ENCODE results near the gene PTPRN2. TPM values are rescaled to one million over a fixed set of nuclear protein-coding genes. Genes with fewer than 3 reads are reported as not detected.

The PTPRN2 gene
- total RNA-seq, 2 experiments from 2014 or later = 0.46 to 0.51 TPM

- ATAC-seq (no peak), DNase-seq (no peak)
- no peaks in the 10 kb centered on the region for H3K36me3 Mint-ChIP-seq (ENCODE audit: low read depth)
- POLR2A ChIA-PET = no interaction called here
- no peaks in the 10 kb centered on the region for H3K9me3 Mint-ChIP-seq (ENCODE audit: low read depth)
- CTCF ChIA-PET = no interaction called here
- intact Hi-C loops (cut with DNase I, micrococcal nuclease) = no loop called here
- H3K27ac Mint-ChIP-seq = no peak overlapping the region
- H3K4me1 Mint-ChIP-seq = no peaks in the 10 kb centered on the region
- H3K27me3 Mint-ChIP-seq = no peaks in the 10 kb centered on the region
- H3K4me3 Mint-ChIP-seq = no peak overlapping the region
Observed at GRCh38 chr7:157558516-157558874, 1029.1 kb downstream of the PTPRN2 start.

- H3K27ac Mint-ChIP-seq = no peak overlapping the region
- DNase-seq (no peak), ATAC-seq (no peak)
- intact Hi-C loops (cut with DNase I, micrococcal nuclease) = no loop called here
- CTCF ChIA-PET = no interaction called here
- no peak overlapping the region for H3K4me3 Mint-ChIP-seq
- H3K4me1 Mint-ChIP-seq = no peaks in the 10 kb centered on the region
- H3K27me3 Mint-ChIP-seq = no peaks in the 10 kb centered on the region
- H3K9me3 Mint-ChIP-seq (ENCODE audit: low read depth) = no peaks in the 10 kb centered on the region
- no peaks in the 10 kb centered on the region for H3K36me3 Mint-ChIP-seq (ENCODE audit: low read depth)
- POLR2A ChIA-PET = no interaction called here
Observed at GRCh38 chr7:157558061-157558460, 1029.6 kb downstream of the PTPRN2 start.

DNA sequence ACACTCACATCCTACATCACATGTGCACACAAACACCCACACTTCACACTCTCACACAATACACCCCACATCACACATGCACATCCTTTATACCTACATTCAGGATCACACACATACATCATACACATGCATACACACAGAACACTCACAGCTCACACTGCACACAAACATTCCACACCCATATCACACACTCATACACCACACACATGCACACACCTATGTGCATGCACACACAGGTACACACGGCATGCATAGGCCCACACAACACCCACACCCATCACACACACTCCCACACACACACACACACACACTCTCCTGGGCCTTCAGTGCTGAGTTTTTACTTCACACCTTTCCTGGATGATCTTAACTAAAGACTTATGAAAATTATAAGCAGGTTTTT lies 1030.4 kb downstream of the PTPRN2 start:
- no peaks in the 10 kb centered on the region for H3K36me3 Mint-ChIP-seq (ENCODE audit: low read depth)
- no peak overlapping the region for H3K27ac Mint-ChIP-seq
- no peak for DNase-seq
- no peak overlapping the region for H3K4me3 Mint-ChIP-seq
- CTCF ChIA-PET = no interaction called here
- ATAC-seq = no peak
- POLR2A ChIA-PET = no interaction called here
- intact Hi-C loops (cut with DNase I, micrococcal nuclease) = no loop called here
- no peaks in the 10 kb centered on the region for H3K9me3 Mint-ChIP-seq (ENCODE audit: low read depth)
- H3K27me3 Mint-ChIP-seq = no peaks in the 10 kb centered on the region
- H3K4me1 Mint-ChIP-seq = no peaks in the 10 kb centered on the region

DNA sequence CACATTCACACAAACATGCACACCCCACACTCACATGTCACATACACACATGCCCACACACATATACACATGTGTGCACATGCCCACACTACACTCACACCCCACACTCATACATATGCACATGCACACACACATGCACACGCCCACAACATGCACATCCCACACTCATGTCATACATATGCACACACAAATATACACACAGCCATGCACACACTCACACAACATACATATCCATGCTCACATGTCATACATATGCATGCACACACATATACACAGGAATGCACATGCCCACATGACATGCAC lies 1031.0 kb downstream of the PTPRN2 start:
- ATAC-seq = no peak
- ChIA-PET POLR2A (no interaction called here), CTCF (no interaction called here)
- no peak for DNase-seq
- Mint-ChIP-seq H3K4me3 (no peak overlapping the region), H3K9me3 (ENCODE audit: low read depth) (no peaks in the 10 kb centered on the region), H3K36me3 (ENCODE audit: low read depth) (no peaks in the 10 kb centered on the region), H3K27ac (no peak overlapping the region), H3K4me1 (no peaks in the 10 kb centered on the region), H3K27me3 (no peaks in the 10 kb centered on the region)
- intact Hi-C loops (cut with DNase I, micrococcal nuclease) = no loop called here

DNA sequence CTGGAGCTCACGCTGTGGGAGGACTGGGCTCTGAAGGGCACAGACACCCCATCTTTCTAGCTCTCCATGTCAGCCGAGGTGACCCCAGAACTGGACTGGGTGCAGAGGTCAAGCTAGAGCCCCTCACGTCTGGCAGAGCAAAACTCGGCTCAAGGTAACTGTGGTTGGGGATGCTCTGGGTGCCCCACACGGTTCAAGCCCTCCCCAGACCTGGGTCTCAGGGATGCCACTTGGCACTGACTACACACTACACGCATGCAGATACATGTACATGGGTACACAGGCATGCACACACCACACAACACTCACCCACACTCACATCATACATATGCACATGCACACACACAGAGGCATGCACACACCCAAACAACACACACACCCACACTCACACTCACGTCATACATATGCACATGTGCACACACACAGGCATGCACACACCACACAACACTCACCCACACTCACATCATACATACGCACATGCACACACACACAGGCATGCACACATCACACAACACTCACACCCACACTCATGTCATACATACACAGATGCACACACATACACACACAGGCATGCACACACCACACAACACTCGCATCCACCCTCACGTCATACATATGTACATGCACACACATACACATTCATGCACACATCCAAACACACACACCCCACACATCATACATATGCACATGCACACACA lies 1031.5 kb downstream of the PTPRN2 start:
- no peak overlapping the region for H3K4me3 Mint-ChIP-seq
- POLR2A ChIA-PET = no interaction called here

DNA sequence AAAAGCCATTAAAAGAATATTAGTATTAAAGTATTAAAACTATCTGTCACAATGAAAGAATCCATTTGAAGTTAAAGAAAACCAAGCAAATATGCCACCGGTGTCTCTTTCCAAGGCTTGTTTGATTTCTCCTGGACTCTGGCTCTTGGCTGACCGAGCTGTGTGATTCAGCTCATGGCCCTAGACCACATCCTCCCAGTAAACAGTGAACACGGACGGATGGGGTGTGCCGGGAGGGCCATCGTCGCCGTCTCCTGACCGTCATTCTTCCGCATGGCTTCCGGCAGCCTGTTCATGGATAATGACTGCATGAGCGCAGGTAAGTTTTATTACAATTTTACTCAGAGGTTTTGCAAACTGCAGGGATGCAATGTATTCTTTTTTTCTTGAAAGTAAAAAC lies 1032.3 kb downstream of the PTPRN2 start:
- intact Hi-C loops (cut with DNase I, micrococcal nuclease) = no loop called here
- H3K9me3 Mint-ChIP-seq (ENCODE audit: low read depth) = no peaks in the 10 kb centered on the region
- no peak for DNase-seq
- POLR2A ChIA-PET = interaction anchor here (0.7 kb wide), 1 partner anchor 222 kb away, joined by 3 read pairs; no protein-coding TSS in a partner anchor
- no peak overlapping the region for H3K27ac Mint-ChIP-seq
- H3K4me3 Mint-ChIP-seq = no peak overlapping the region
- no peaks in the 10 kb centered on the region for H3K4me1 Mint-ChIP-seq
- no peaks in the 10 kb centered on the region for H3K27me3 Mint-ChIP-seq
- CTCF ChIA-PET = no interaction called here
- H3K36me3 Mint-ChIP-seq (ENCODE audit: low read depth) = no peaks in the 10 kb centered on the region
- ATAC-seq = no peak

More for the DNA sequence above, 1031.5 kb downstream of the PTPRN2 start:
- intact Hi-C loops (cut with DNase I, micrococcal nuclease) = no loop called here
- H3K36me3 Mint-ChIP-seq (ENCODE audit: low read depth) = no peaks in the 10 kb centered on the region
- no peaks in the 10 kb centered on the region for H3K4me1 Mint-ChIP-seq
- DNase-seq (no peak), ATAC-seq (no peak)
- CTCF ChIA-PET = no interaction called here
- H3K9me3 Mint-ChIP-seq (ENCODE audit: low read depth) = no peaks in the 10 kb centered on the region
- no peaks in the 10 kb centered on the region for H3K27me3 Mint-ChIP-seq
- no peak overlapping the region for H3K27ac Mint-ChIP-seq

DNA sequence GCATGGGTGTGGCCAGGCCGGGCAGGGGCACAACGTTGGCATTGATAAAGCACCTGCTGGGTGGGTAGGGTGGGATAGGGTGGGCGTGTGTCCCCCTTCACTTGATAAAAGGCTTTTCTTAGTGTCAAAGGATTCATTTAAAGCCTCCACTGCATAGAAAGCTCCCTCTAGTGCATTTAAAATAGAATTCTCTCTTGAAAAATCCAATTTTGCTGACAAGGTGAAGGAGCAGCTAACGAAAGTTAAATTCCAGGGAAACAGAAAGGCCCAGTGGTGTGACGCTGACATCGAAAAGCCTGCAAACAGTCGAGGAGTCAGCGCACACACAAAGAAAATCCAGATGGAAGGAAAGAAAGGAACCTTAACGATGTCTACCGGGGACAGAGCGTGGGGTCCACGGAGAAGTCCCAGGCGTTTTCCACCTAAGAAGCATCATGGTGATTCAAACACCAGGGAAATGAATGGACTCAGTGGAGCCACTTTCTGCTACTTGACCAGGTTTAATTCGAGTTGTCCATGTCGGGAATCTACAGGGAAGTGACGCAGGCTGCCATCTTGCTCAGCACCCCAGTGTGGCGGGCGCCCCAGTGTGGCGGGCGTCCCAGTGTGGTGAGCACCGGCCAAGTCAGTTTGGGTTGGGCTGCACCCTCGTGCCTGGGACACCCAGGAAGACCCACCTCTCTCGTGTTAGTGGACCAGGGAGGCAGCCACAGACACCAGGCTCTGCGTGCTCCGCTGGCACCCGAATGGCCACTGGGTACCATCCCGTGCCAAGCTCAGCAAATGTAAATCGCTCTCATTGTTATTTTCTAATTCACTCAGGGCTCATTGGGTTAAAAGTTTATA lies 1033.0 kb downstream of the PTPRN2 start:
- ChIA-PET POLR2A (interaction anchor here (0.7 kb wide), 1 partner anchor 222 kb away, joined by 3 read pairs; no protein-coding TSS in a partner anchor), CTCF (no interaction called here)
- DNase-seq = no peak
- Mint-ChIP-seq H3K27ac (no peak overlapping the region), H3K27me3 (no peaks in the 10 kb centered on the region), H3K9me3 (ENCODE audit: low read depth) (no peaks in the 10 kb centered on the region), H3K4me3 (no peak overlapping the region), H3K4me1 (no peaks in the 10 kb centered on the region), H3K36me3 (ENCODE audit: low read depth) (no peaks in the 10 kb centered on the region)
- ATAC-seq = no peak
- intact Hi-C loops (cut with DNase I, micrococcal nuclease) = no loop called here

- DNase-seq = peak; percentile 1
- H3K27me3 Mint-ChIP-seq = no peaks in the 10 kb centered on the region
- no peak overlapping the region for H3K27ac Mint-ChIP-seq
- no peak for ATAC-seq
- no peaks in the 10 kb centered on the region for H3K4me1 Mint-ChIP-seq
- ChIA-PET CTCF (no interaction called here), POLR2A (no interaction called here)
- intact Hi-C loops (cut with DNase I, micrococcal nuclease) = no loop called here
- H3K4me3 Mint-ChIP-seq = no peak overlapping the region
- no peaks in the 10 kb centered on the region for H3K9me3 Mint-ChIP-seq (ENCODE audit: low read depth)
- no peaks in the 10 kb centered on the region for H3K36me3 Mint-ChIP-seq (ENCODE audit: low read depth)
Observed at GRCh38 chr7:157553256-157553655, 1034.4 kb downstream of the PTPRN2 start.

- H3K36me3 Mint-ChIP-seq (ENCODE audit: low read depth) = no peaks in the 10 kb centered on the region
- H3K9me3 Mint-ChIP-seq (ENCODE audit: low read depth) = no peaks in the 10 kb centered on the region
- DNase-seq (peak; percentile 1), ATAC-seq (no peak)
- ChIA-PET CTCF (no interaction called here), POLR2A (interaction anchor here (0.6 kb wide), 1 partner anchor 921 kb away, joined by 4 read pairs; no protein-coding TSS in a partner anchor)
- intact Hi-C loops (cut with DNase I, micrococcal nuclease) = no loop called here
- no peaks in the 10 kb centered on the region for H3K27me3 Mint-ChIP-seq
- H3K27ac Mint-ChIP-seq = no peak overlapping the region
- no peaks in the 10 kb centered on the region for H3K4me1 Mint-ChIP-seq
- no peak overlapping the region for H3K4me3 Mint-ChIP-seq
Observed at GRCh38 chr7:157552295-157552993, 1035.2 kb downstream of the PTPRN2 start.

DNA sequence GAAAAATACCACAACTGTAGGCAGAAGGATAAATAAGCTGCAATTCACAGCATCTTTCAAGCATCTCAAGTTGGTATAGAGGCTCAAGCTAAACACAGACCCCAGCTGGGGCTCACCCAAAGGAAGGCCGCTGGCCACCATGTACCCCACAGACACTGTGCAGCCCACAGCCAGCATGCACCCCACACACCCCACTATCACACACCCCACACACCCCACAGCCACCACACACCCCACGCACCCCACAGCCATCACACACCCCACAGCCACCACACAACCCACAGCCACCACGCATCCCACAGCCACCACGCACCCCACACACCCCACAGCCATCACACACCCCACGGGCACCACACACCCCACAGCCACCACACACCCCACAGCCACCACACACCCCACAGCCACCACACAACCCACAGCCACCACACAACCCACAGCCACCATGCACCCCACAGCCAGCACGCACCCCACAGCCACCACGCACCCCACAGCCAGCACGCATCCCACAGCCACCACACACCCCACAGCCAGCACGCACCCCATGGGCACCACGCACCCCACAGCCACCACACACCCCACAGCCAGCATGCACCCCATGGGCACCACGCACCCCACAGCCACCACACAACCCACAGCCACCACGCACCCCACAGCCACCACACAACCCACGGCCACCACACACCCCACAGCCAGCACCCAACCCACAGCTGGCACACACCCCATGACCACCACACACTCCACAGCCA lies 1036.1 kb downstream of the PTPRN2 start:
- Mint-ChIP-seq H3K4me1 (no peaks in the 10 kb centered on the region), H3K36me3 (ENCODE audit: low read depth) (no peaks in the 10 kb centered on the region), H3K9me3 (ENCODE audit: low read depth) (no peaks in the 10 kb centered on the region), H3K27ac (no peak overlapping the region), H3K4me3 (no peak overlapping the region), H3K27me3 (no peaks in the 10 kb centered on the region)
- DNase-seq = no peak
- CTCF ChIA-PET = no interaction called here
- no peak for ATAC-seq
- intact Hi-C loops (cut with DNase I, micrococcal nuclease) = no loop called here
- POLR2A ChIA-PET = interaction anchor here (0.6 kb wide), 1 partner anchor 922 kb away, joined by 4 read pairs; no protein-coding TSS in a partner anchor

DNA sequence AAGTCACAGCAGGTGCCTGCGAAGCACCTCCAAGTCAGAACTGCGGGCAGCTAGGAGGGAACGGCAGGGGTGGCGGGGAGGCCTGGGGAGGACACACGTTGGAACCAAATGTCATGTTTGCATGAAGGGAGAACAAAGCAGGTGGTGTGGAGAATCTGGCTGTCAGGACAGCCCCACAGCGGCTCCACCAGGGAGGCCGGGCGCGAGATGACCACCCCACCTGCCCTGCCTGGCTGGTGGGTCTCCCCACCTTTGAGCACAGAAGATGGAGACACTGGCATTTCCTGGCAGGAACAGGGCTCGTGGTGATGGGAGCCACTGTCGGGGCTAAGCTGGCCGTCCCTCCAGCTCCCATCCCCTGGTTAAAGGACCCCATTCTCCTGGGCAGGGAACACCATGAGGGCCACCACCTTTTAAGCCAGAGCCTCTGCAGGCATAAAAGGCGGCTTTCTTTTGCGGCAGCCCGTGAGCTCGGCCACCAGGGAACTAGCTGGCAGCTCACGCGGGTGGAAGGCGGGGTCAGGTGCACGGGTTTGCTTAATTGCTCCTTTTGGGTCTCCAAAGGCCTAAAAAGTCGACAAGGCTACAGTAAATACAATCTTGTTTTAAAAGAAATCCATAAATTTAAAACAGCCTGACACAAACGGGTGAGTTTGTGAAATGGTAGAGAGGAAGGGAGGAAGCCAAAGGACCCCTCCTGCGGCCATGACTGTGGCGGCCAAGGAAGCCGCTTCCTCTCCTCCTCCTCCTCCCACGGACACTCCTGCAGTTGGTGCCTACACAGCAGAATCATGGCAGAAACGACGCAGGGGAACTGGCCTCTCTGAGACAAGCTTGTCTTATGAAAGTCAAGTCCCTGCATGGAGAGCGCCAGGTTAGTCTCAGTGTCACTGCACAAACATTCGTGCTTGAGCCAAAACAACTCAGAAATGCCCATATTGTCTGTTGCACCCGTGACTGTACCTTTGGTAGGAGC lies 1037.0 kb downstream of the PTPRN2 start:
- intact Hi-C loops (cut with DNase I, micrococcal nuclease) = no loop called here
- no peak overlapping the region for H3K27ac Mint-ChIP-seq
- ATAC-seq (no peak), DNase-seq (peak; percentile 1)
- no peaks in the 10 kb centered on the region for H3K27me3 Mint-ChIP-seq
- H3K4me3 Mint-ChIP-seq = no peak overlapping the region
- no peaks in the 10 kb centered on the region for H3K4me1 Mint-ChIP-seq
- no peaks in the 10 kb centered on the region for H3K9me3 Mint-ChIP-seq (ENCODE audit: low read depth)
- no peaks in the 10 kb centered on the region for H3K36me3 Mint-ChIP-seq (ENCODE audit: low read depth)
- CTCF ChIA-PET = no interaction called here
- POLR2A ChIA-PET = no interaction called here
